Measurements from ENCODE around the gene TTLL7. TPM values are rescaled to one million over a fixed set of nuclear protein-coding genes. Genes with fewer than 3 reads are reported as not detected.

The TTLL7 gene
- total and polyA plus RNA-seq, 9 of the 15 experiments (the other 6 are each of a cell fraction or from before 2014, with no cell fraction given): 0.63 to 2.6 (median 1.7) TPM

- CTCF ChIA-PET (ENCODE audit: low intra/inter-chr PET ratio): no interaction called here
- Histone ChIP-seq H2AFZ (ENCODE audit: low read depth, low read length) (peak overlapping the region; percentile 37; the same call in 1 of the 2 replicates), H3K4me1 (replicated peaks in 1 of 2; ENCODE audit: control insufficient read depth in 2 of 2, insufficient read depth in 2 of 2, low read length in 2 of 2) (peaks cover 0 to 5% of the 10 kb centered on the region in 2 experiments; a peak in 2 of 5 replicates), H3K9me1 (ENCODE audit: control insufficient read depth, insufficient read depth, low read length) (no peaks in the 10 kb centered on the region), H3K27ac (ENCODE audit: extremely low read depth, low read depth, low read length) (no peak overlapping the region), H3K9ac (ENCODE audit: insufficient read depth in 1 of 2, low read depth in 2 of 2, low read length in 2 of 2) (no peak overlapping the region), H3K9me3 (replicated peaks; ENCODE audit: control insufficient read depth, insufficient read depth, low read depth, low read length) (no peaks in the 10 kb centered on the region), H3K79me2 (ENCODE audit: control insufficient read depth, insufficient read depth, low read length) (no peaks in the 10 kb centered on the region), H3K4me2 (ENCODE audit: insufficient read depth, low read length) (no peak overlapping the region), H4K20me1 (replicated peaks; ENCODE audit: control insufficient read depth, insufficient read depth, low read length) (no peaks in the 10 kb centered on the region), H3K36me3 (ENCODE audit: control insufficient read depth, insufficient read depth, low read length) (no peaks in the 10 kb centered on the region), H3K27me3 (ENCODE audit: control insufficient read depth in 2 of 2, insufficient read depth in 2 of 2, low read length in 2 of 2) (no peaks in the 10 kb centered on the region), H3K4me3 (no peak overlapping the region)
- TF ChIP-seq KAT8 (IDR thresholded peaks at IDR 0.05; ENCODE audit: low read depth) (no peak), MEIS2 (IDR thresholded peaks at IDR 0.05; ENCODE audit: partially characterized antibody) (peak; percentile 11)
- WGBS (ENCODE audit: insufficient coverage, low coverage, missing lambda C conversion rate): 5% methylated on average over 5 of the region's 5 CpGs
- FAIRE-seq (no peak), ATAC-seq (no peak), DNase-seq (ENCODE audit: extremely low read depth in 1 of 4, low spot score in 3 of 4) (no peak)
- intact Hi-C loops (cut with micrococcal nuclease) (no loop called here), in situ Hi-C loops (cut with MboI) (no loop called here)
- no TSS peak for BruUV-seq (replicated peaks)
- POLR2A ChIA-PET: no interaction called here
Measured at GRCh38 chr1:84008631-84009030, 9.7 kb upstream of the TTLL7 start.

DNA sequence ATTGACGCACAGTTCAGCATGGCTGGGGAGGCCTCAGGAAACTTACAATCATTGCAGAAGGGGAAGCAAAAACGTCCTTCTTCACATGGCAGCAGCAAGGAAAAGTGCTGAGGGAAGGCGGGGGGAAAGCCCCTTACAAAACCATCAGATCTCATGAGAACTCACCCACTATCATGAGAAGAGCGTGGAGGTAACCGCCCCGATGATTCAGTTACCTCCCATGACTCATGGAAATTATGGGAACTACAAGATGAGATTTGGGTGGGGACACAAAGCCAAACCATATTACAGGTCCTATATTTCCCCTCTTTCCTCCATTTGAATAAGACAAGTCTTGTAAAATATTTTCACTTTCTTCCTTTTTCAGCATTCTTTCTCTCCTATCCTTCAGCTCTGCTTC lies 7.7 kb upstream of the TTLL7 start:
- Histone ChIP-seq H3K36me3 (ENCODE audit: control insufficient read depth, insufficient read depth, low read length) (no peaks in the 10 kb centered on the region), H3K4me3 (no peak overlapping the region), H3K27me3 (ENCODE audit: control insufficient read depth in 2 of 2, insufficient read depth in 2 of 2, low read length in 2 of 2) (no peaks in the 10 kb centered on the region), H3K9me1 (ENCODE audit: control insufficient read depth, insufficient read depth, low read length) (no peaks in the 10 kb centered on the region), H3K79me2 (ENCODE audit: control insufficient read depth, insufficient read depth, low read length) (no peaks in the 10 kb centered on the region), H4K20me1 (replicated peaks; ENCODE audit: control insufficient read depth, insufficient read depth, low read length) (no peaks in the 10 kb centered on the region), H3K27ac (ENCODE audit: extremely low read depth, low read depth, low read length) (no peak overlapping the region), H3K4me2 (ENCODE audit: insufficient read depth, low read length) (no peak overlapping the region), H3K4me1 (replicated peaks in 1 of 2; ENCODE audit: control insufficient read depth in 2 of 2, insufficient read depth in 2 of 2, low read length in 2 of 2) (peaks cover 0 to 5% of the 10 kb centered on the region in 2 experiments; a peak in 2 of 5 replicates), H3K9ac (ENCODE audit: insufficient read depth in 1 of 2, low read depth in 2 of 2, low read length in 2 of 2) (no peak overlapping the region), H2AFZ (ENCODE audit: low read depth, low read length) (no peak overlapping the region), H3K9me3 (replicated peaks; ENCODE audit: control insufficient read depth, insufficient read depth, low read depth, low read length) (no peaks in the 10 kb centered on the region)
- WGBS (ENCODE audit: insufficient coverage, low coverage, missing lambda C conversion rate): 33% methylated on average over 6 of the region's 6 CpGs
- ATAC-seq (no peak), FAIRE-seq (no peak), DNase-seq (ENCODE audit: extremely low read depth in 1 of 4, low spot score in 3 of 4) (no peak)
- in situ Hi-C loops (cut with MboI): no loop called here
- ChIA-PET POLR2A (interaction anchor here (1.2 kb wide), 1 partner anchor 8 kb away, joined by 4 read pairs; the partner anchor contains the start of gene TTLL7), CTCF (ENCODE audit: low intra/inter-chr PET ratio) (no interaction called here)
- BruUV-seq (replicated peaks): no TSS peak
- intact Hi-C loops (cut with micrococcal nuclease): no loop called here
- TF ChIP-seq ZNF785 (CRISPR knock-in tag; IDR thresholded peaks at IDR 0.05): no peak
- TF ChIP-seq CC2D1A (IDR thresholded peaks at IDR 0.05): peak; percentile 61; the same call in 1 of the 2 replicates
- TF ChIP-seq, protein P1, sequence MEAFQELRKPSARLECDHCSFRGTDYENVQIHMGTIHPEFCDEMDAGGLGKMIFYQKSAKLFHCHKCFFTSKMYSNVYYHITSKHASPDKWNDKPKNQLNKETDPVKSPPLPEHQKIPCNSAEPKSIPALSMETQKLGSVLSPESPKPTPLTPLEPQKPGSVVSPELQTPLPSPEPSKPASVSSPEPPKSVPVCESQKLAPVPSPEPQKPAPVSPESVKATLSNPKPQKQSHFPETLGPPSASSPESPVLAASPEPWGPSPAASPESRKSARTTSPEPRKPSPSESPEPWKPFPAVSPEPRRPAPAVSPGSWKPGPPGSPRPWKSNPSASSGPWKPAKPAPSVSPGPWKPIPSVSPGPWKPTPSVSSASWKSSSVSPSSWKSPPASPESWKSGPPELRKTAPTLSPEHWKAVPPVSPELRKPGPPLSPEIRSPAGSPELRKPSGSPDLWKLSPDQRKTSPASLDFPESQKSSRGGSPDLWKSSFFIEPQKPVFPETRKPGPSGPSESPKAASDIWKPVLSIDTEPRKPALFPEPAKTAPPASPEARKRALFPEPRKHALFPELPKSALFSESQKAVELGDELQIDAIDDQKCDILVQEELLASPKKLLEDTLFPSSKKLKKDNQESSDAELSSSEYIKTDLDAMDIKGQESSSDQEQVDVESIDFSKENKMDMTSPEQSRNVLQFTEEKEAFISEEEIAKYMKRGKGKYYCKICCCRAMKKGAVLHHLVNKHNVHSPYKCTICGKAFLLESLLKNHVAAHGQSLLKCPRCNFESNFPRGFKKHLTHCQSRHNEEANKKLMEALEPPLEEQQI (IDR thresholded peaks at IDR 0.05): 0 out of 2 replicates have a peak, but pooled peaks have one; percentile 39
